Activated CD4-positive, alpha-beta T cell treated with anti-CD3 and anti-CD28 coated beads, Interleukin-2, amount 50 U/mL, for 1 hour (primary cell): Measurements from ENCODE around the gene TGM2.
"Not testable (repeated sequence)": the region's sequence is repeated elsewhere in the genome, so short reads cannot be mapped to it uniquely, and the experiment has no call there.

Experiments used
- DNase-seq: peaks from one replicate; pipeline ENCODE4 v3.0.0-alpha.2; 2020

TGM2 gene

DNA sequence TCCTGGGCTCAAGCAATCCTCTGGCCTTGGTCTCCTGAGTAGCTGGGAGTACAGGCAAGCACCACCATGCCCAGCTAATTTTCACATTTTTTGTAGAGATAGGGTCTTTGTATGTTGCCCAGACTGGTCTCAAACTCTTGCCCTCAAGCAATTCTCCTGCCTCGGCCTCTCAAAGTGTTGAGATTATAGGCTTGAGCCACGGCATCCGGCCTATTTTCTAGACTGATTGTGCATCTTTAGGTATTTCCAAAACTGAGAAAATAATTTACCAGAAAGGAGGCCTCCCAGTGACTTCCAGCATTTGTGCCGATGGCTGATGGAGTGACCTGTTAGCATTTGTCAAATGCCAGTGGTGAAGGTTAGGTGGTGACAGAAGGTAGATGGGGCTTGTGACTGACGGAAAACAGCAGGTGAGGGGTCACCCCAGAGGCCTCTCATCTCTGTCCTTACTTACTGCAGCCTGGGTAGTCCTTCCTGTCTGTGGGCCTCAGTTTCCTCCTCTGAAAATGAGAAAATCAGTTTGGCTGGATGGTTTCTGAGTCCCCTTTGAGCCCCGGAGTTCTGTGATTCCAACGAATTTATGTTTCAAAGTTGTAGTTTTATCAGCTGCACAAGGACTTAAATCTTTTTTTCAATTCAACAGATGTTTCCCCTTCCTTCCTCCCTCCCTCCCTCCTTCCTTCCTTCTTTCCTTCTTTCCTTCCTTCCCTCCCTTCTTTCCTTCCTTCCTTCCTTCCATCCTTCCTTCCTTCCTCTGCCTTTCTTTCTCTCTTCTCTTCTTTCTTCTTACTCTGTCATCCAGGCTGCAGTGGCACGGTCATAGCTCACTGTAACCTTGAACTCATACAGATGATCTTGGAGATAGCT, 53.5 kb downstream of the TGM2 start:
- no peak for DNase-seq

DNA sequence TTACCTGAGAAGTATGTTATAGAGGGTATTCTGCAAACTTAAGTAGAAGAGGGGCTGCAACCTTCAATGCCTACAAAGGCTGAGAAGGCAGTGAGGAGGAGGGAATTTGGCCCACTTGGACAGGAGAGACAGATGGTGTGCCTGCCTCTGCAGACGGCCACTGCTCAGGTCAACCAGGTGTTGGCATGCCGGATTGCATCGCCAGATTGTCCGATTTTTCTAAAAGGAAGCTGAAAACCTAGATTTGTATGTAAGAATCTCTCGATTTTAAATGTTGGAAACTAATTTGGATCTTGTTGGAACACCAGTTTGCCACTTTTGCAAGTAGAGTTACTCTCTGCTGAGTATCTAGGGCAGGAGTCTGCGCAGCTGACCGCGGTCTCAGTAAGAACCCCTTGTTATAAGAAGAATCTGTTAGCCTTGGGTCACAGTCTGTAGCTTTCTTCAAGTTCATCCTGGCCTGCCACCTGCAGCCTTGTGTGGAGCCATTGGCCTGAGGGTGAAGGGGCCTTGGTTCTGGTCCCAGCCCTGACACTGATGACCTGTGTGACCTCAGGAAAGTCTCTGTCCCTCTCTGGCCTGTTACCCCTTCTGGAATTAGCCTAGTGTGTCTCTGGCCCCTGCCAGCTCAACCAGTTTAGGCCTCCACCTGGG, 54.4 kb downstream of the TGM2 start:
- no peak for DNase-seq

DNA sequence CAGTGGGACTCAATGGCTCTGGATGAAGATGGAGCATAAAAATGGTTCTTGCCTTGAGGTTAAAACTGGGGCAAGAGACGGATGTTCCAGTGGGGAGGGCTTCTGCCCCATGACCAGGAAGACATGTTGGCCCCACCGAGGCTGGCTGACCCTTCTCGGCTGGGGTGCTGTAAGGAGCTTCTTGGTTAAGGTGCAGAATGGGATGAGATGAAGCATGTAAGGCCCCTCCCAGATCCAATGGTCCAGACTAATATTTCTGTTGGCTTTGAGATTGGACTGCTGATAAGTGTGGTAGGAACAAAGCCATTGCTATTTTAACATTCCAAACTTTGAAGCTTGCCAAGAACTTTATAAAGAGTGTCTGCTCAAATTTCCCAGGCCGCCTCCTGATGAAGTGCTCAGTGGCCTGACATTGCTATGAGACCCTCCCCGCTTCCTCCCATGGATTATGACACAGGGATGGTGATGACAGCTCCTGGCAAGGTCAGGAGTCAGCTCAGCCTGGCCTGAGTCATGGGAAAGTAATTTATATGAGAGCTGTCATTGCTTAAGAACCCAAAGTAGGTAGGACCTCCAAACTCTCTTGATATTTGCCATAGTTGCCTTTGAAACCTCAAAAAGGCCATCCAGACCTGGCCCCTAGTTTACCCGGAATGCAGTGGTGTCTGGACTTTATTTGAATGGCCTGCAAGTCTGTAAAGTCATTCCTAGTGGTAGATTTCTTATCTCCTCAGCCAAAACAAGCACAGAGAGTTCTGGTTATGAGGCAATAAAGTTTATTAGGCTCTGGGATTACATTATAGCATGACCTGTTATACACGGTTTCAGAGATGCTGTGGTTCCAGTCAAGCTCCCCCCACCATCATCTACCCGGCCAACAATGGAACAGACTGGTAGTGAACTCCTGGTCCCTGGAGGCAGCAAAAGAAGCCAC, 55.2 kb downstream of the TGM2 start:
- no peak for DNase-seq

DNA sequence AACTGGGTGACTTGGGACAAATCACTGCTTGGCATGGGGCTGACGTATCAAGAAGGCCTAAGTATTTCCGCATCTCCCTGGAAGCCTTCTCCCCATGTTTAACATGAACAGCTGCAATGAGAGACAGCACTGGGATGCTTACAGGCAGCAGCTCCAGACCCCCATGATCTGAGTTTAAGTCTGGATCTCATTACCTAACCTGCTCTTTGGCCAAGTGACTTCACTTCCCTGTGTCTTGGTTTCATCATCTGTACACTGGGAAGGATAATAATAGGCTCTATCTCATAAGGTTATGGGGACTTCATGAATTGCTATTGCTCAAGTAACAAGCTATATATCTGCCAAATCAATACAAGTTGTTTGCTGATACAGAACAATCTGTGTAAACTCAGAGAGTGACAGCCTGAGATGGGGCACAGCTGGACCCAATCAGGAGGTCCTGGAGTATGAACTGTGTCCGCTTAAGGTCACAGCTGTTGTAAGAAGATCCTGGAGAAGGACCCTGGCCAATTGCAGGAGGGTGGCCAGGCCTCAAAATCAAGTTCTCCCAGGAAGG, 56.0 kb downstream of the TGM2 start:
- no peak for DNase-seq

DNA sequence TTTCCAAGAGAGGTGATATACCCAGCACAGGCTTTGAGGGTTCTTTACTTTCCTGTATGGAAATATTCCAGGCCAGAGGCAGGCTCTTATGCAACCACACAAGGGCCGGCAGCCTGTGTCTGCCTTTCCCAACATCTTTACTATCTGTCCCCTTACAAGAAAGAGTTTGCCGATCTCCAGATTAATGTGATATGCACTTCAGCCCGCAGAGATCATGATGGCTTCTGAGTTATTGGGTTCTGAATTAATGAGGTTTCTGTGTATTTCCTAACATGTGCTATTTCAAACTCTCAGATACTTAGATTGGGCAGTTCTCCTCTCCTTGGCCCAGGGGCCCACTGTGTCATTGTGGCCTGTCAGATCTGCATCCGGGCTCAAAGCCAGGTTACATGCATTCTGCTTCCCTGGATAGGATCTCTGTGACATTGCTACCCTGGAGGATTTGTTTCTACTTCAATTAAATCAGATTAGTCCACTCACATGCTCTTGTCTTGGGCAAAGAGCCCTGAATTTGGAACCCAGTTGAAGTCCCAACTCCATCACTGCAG, 56.6 kb downstream of the TGM2 start:
- no peak for DNase-seq

DNA sequence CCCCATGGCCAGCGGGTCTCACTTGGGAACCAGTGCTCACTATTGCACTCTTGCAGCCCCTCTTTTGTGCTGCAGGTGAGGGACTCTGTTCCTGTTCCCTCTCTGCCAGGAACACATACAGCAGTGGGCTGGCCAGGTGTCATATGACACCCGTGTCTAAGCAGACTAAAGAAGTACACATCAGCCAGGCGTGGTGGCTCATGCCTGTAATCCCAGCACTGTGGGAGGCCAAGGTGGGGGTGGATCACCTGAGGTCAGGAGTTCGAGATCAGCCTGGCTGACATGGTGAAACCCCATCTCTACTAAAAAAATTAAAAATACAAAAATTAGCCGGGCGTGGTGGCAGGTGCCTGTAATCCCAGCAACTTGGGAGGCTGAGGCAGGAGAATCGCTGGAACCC, 57.2 kb downstream of the TGM2 start:
- not testable (repeated sequence) for DNase-seq

DNA sequence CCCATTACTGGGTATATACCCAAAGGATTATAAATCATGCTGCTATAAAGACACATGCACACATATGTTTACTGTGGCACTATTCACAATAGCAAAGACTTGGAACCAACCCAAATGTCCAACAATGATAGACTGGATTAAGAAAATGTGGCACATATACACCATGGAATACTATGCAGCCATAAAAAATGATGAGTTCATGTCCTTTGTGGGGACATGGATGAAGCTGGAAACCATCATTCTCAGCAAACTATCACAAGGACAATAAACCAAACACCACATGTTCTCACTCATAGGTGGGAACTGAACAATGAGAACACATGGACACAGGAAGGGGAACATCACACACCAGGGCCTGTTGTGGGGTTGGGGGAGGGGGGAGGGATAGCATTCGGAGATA, 57.7 kb downstream of the TGM2 start:
- DNase-seq = not testable (repeated sequence)

DNA sequence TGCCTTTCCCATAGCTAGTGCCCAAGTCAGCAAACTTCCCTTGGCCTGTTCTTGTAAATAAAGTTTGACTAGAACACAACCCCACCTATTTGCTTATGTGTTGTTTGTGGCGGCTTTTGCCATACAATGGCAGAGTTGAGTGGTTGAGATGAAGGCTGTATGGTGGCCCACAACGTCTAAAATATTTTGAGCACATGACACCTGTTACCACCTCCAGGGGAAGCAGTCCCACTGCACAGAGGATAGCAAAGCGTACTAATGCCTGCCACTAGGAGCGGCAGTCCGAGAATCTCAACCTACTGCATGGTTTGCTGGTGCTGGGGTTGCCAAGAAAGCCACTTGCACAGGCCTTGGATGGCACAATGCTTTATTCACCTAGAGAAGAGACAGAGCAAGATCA, 58.6 kb downstream of the TGM2 start:
- DNase-seq = no peak

DNA sequence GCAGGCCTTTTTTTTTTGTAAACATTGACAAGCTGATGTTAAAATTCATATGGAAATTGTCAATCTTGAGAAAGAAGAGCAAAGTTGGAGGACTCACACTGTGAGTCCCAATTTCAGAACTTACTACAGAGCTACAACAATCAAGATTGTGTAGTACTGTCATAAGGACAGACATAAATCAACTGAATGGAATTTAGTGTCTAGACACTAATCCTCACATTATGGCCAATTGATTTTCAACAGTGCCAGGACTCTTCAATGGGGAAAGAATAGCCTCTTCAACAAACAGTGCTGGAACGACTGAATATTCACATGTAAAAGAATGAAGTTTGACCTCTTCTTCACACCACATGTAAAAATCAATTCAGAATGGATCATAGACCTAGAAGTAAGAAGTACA, 60.8 kb downstream of the TGM2 start:
- no peak for DNase-seq

DNA sequence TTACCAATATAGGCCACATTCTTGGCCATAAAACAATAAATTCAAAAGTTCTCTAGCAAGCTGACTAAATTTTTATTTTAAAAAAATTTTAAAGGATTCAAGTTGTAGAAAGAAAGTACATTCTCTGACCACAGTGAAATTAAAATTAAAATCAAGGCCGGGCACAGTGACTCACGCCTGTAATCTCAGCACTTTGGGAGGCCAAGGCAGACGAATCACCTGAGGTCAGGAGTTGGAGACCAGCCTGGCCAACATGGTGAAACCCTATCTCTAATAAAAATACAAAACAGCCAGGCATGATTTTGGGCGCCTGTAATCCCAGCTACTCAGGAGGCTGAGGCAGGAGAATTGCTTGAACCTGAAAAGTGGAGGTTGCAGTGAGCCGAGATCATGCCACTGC, 62.9 kb downstream of the TGM2 start:
- not testable (repeated sequence) for DNase-seq

DNA sequence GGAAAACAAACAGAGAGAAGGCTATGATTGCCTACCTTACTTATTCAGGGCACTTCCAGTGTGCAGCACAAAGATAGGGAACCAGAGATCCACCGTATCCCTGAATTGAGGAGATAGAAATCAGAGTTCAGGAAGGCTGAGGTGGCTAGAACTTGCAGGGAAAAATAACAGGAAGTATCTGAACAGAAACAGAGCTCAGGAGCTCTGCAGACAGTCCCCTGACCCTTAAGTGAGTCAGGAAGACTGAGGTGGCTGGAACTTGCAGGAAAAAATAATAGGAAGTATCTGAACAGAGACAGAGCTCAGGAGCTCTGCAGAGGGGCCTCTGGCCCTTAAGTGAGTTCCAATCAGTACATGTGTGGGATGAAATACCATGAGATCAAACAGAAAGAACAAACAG, 66.1 kb downstream of the TGM2 start:
- DNase-seq = no peak

DNA sequence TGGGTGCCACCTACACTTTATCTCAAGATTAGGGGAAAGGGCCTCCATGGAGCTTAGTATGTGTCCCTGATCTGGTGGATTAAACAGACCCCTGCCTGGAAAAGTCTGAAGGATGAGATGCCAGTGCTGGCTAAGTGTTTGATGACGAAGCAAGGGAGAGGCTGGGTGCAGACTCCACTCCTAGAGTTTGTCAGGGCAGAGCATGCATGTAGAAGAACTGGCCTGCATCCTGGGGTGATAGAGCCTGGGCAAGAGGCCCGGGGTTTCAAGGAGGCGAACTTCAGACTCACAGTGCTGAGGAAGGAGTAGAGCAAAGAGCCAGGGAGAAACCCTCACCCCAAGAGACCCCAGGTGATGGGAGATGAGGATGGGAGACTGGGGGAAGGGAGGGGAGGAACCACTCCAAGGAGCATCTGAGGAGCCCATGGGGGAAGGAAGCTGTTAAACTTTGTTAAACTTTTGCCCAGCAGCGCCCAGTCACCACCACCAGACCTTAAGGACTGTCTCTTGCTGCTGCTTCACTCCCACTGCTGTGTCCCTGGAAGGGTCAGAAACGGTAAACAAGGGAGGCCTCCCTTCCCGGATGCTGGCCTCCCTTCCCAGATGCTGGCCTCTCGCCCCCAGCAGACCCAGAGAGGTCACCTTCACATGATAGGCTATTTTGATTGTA, 69.9 kb downstream of the TGM2 start:
- no peak for DNase-seq

DNA sequence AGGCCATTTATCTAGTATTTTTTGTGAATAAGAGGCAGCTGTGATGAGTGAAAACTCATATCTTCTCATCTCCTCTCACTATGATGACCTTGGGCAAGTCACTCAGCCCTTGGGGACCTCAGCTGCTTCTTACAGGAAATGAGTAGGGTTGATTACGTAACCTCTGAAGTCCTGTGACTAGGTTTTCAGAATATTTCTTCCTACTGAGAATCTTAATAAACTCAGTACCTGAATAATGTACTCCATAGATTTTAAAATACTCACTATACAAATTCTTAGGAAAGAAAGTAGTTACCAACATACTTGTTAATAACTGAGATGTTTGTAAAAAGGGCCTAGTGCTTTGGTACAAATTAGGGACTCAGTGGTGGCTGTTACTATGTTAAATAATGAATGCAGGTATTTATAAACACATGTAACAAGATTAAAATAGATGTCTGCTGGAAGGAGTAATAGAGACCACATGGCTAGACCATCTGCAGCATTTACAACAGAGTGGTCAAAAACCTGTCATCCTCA, 70.6 kb downstream of the TGM2 start:
- peak; percentile 6 for DNase-seq

DNA sequence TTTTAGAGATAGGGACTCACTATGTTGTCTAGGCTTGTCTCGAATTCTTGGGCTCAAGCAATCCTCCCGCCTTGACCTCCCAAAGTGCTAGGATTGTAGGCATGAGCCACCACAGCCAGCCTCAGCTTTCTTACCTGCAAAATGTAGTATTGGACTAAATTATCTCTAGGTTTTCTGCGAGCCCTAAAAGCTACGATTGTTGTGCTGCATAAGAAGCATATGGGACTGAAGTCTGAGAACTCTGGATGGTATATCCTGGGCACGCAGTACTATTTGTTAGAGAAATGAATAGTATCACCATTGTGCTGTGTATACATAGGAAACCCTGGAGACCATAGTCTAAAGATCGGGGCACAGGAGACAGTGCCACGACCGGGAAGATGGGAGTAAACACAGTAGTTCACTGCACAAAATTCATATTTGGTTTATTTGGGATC, 71.4 kb downstream of the TGM2 start:
- DNase-seq = no peak

DNA sequence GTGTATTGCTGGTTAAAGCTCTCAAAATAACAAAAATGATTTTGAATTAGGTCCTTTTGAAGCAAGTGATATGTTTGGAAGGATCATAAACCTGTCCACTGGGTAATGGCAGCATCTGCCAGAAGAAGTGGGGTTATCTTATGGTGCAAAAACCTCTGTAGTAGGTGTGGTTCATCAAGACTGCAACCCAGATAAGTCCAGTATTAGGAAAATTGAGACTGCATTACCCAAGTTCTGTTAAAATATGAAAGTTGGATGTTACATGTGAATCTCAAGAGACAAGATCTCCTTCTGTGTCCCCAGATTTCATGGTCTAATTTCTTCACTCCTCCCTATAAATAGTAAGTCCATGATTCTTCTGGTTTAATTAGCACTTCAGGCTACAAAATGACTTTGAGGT, 72.2 kb downstream of the TGM2 start:
- no peak for DNase-seq

DNA sequence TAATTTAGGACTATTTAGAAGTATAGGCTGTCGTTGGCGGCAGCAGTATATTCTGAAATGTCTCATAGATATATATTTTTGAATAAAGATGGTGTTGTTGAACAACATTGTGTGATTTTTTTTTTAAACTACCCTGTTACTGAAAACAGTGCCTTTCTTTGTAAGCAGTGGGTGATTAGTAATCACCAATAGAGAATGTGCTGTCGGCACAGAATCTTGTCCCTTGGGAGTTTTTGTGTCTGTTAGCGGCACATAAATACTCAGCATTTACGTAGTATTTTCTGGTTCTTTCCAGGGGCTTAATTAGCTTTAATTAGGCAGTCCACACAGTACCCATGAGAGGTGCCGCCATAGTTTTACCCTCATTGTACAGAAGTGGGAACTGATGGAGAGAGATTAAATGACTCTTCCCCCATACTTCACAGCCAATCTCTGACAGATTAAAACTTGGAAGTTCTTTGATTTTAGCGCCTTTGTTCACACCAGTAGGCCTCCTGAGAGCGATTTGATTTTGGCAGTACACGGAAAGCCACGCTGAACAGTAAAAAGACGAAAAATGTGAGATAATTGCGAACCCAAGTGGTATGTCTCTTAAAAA, 72.7 kb downstream of the TGM2 start:
- DNase-seq = no peak

DNA sequence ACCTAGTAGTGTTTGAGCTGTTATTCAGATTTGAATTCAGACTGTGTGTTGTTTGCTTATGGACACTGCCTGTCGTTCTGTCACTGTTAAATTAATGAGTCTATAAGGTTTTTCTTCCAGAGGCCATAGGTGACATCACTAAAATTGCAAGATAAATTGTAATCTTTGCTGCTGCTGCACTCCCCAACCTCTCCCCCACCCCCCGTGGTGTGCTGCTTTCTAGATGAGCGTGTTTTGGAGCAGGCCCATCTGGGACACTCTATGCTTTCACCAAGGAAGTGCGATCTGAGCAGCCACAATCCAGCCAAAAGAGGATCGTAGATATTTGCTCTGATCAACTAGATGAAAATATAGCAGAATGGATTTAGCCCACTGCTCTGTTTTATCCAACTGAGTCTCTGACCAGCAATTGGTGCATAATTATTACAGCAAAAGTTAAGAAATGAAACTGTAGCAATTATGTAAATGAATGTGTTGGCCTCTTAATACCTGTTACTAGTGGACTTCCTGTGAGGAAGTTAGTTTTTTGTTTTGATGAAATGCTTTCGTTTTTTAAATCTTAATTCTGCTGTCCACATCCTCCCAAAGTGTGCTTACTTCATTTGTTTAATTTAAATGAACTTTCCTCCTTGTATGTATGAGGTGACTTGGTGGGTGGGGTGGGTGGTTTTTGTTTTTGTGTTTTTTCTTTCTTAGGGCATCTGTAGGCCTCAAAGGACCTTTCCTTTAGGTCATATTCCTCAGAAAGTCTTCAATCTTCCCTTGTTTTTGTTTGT, 73.4 kb downstream of the TGM2 start:
- no peak for DNase-seq

DNA sequence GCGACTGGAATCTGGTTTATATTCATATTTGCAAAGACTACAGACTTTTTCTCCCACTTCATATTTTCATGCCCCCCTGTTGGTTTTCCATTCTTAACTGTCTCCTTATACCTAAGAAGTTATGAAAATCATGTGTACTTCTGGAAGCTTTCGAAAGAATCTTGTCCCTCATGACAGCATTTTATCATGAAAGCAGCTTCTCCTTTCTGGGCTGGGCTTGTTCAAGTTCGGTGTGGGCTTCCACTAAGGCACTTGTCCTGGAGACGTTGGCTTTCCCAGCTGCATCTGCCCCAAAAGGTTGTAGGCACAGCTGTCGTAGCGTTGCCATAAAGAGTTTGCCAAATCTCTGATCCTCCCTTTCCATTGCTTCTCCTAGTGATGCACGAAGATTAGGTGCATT, 75.0 kb downstream of the TGM2 start:
- no peak for DNase-seq

DNA sequence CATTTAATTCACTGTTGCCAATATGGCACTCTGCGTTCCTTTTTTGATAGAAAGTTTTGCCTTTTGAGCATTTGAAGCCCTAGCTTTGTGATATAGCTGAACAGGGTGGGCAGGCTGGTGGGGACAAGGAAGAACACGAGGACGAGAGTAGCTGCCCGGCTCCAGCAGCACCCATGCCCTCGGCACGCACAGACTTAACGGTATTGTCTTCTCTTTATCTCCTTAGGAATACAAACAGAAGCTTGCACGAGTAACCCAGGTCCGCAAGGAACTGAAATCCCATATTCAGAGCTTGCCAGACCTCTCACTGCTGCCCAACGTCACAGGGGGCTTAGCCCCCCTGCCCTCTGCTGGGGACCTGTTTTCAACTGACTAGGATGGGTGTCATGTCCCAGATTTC, 75.6 kb downstream of the TGM2 start:
- no peak for DNase-seq

DNA sequence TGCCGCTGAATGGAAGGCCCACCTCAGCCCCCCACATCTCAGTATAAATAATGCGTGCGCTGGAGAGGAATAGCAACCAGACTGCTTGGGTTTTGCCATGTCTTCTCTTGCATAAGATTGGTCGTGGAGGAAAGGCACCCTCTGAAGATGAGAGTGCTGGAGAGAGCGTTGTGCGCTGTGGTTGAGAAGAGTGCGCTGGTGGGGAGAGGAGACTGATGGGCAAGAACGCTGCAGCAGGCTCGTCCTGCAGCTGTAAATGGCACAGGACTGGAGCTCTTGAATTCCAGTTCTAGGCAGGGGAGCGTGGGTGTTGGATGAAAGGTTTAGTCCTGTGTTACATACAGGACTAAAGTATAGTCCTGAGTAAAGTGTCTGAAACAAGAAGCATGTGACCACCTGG, 80.0 kb downstream of the TGM2 start:
- DNase-seq = no peak
